HG03039 (cell line): ENCODE results near the gene PARD3B.

Experiments
- ATAC-seq: cut with Tn5 transposase; IDR thresholded peaks from one replicate; pipeline ENCODE4 v1.9.1; 2021; ENCODE audit warnings: mild to moderate bottlenecking, moderate library complexity; ENCODE audit not compliant: unreplicated experiment

The PARD3B gene

GRCh38 chr2:204586444-204587180 lies 41.3 kb downstream of the PARD3B start:
- ATAC-seq, result no peak

GRCh38 chr2:204590063-204590462 lies 44.8 kb downstream of the PARD3B start:
- no peak for ATAC-seq

GRCh38 chr2:204591225-204591624 lies 46.0 kb downstream of the PARD3B start:
- ATAC-seq, result no peak

GRCh38 chr2:204604061-204604460 lies 58.8 kb downstream of the PARD3B start:
- ATAC-seq, result no peak

- ATAC-seq, result no peak
These were observed 63.1 kb downstream of the PARD3B start for GRCh38 chr2:204608237-204608939.

- no peak for ATAC-seq
These were observed 65.8 kb downstream of the PARD3B start for GRCh38 chr2:204611017-204611631.

GRCh38 chr2:204611764-204612163 lies 66.5 kb downstream of the PARD3B start:
- ATAC-seq, result no peak

- no peak for ATAC-seq
These were observed 68.4 kb downstream of the PARD3B start for GRCh38 chr2:204613635-204614034.

- no peak for ATAC-seq
These were observed 70.2 kb downstream of the PARD3B start for GRCh38 chr2:204615456-204615855.

- no peak for ATAC-seq
These were observed 79.9 kb downstream of the PARD3B start for GRCh38 chr2:204625135-204625534.

- ATAC-seq, result no peak
These were observed 83.8 kb downstream of the PARD3B start for GRCh38 chr2:204628926-204629712.

- ATAC-seq, result no peak
These were observed 87.1 kb downstream of the PARD3B start for GRCh38 chr2:204632410-204632809.

GRCh38 chr2:204634564-204634963 lies 89.3 kb downstream of the PARD3B start:
- no peak for ATAC-seq

GRCh38 chr2:204635478-204635877 lies 90.2 kb downstream of the PARD3B start:
- no peak for ATAC-seq

GRCh38 chr2:204638471-204639194 lies 93.4 kb downstream of the PARD3B start:
- no peak for ATAC-seq

GRCh38 chr2:204643326-204643725 lies 98.1 kb downstream of the PARD3B start:
- ATAC-seq, result no peak

- ATAC-seq, result no peak
These were observed 99.9 kb downstream of the PARD3B start for GRCh38 chr2:204645018-204645773.

- ATAC-seq, result no peak
These were observed 102.4 kb downstream of the PARD3B start for GRCh38 chr2:204647626-204648025.

- ATAC-seq, result no peak
These were observed 105.3 kb downstream of the PARD3B start for GRCh38 chr2:204650611-204651010.

- ATAC-seq, result no peak
These were observed 106.8 kb downstream of the PARD3B start for GRCh38 chr2:204652063-204652462.
